ENCODE measurements around the gene AFF1.

Gene AFF1

GRCh38 chr4:87153078-87153870, 218.5 kb downstream of the AFF1 start:
- DNase-seq (ENCODE audit: low read depth), result no peak

GRCh38 chr4:87165892-87166291, 231.1 kb downstream of the AFF1 start:
- DNase-seq (ENCODE audit: low read depth), result no peak

- no peak for DNase-seq (ENCODE audit: low read depth)
Measured at GRCh38 chr4:87166296-87166854, 231.6 kb downstream of the AFF1 start.

- no peak for DNase-seq (ENCODE audit: low read depth)
Measured at GRCh38 chr4:87171944-87172343, 237.1 kb downstream of the AFF1 start.

- no peak for DNase-seq (ENCODE audit: low read depth)
Measured at GRCh38 chr4:87174672-87175071, 239.9 kb downstream of the AFF1 start.

- DNase-seq (ENCODE audit: low read depth), result no peak
Measured at GRCh38 chr4:87179751-87180150, 244.9 kb downstream of the AFF1 start.

- no peak for DNase-seq (ENCODE audit: low read depth)
Measured at GRCh38 chr4:87180767-87181166, 246.0 kb downstream of the AFF1 start.

- DNase-seq (ENCODE audit: low read depth), result no peak
Measured at GRCh38 chr4:87185146-87185870, 250.5 kb downstream of the AFF1 start.

- no peak for DNase-seq (ENCODE audit: low read depth)
Measured at GRCh38 chr4:87188048-87188447, 253.2 kb downstream of the AFF1 start.

- DNase-seq (ENCODE audit: low read depth), result no peak
Measured at GRCh38 chr4:87188932-87189331, 254.1 kb downstream of the AFF1 start.
